NCI-H2171 (cell line): Measurements from ENCODE around the gene CMPK1.
A peak's percentile ranks its signal among the peaks of the same experiment; 100 is the strongest.
"Not testable (repeated sequence)": the region's sequence is repeated elsewhere in the genome, so short reads cannot be mapped to it uniquely, and the experiment has no call there.

Experiments
- DNase-seq: peaks from one replicate; lab custom pipeline; 2025; lab: John Stamatoyannopoulos, UW

The CMPK1 gene, protein sequence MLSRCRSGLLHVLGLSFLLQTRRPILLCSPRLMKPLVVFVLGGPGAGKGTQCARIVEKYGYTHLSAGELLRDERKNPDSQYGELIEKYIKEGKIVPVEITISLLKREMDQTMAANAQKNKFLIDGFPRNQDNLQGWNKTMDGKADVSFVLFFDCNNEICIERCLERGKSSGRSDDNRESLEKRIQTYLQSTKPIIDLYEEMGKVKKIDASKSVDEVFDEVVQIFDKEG

GRCh38 chr1:47333578-47333921, at the start of gene CMPK1:
Gene CMPK1, plus strand, starts transcription at chr1:47333790. Its CDS starts 156 bp downstream, at chr1:47333946.
- peak; percentile 80 for DNase-seq

DNA sequence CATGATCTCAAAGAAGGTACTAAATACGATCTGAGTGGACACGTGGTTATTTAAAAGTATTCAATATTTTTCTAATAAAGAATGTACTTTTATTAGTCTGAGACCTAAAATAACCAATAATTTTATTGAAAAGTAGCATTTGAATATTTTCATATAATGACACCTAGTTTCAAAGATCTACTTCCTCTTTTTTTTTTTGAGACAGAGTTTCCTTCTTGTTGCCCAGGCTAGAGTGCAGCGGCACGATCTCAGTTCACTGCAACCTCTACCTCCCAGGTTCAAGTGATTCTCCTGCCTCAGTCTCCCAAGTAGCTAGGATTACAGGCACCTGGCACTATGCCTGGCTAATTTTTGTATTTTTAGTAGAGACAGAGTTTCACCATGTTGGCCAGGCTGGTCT, 45.5 kb upstream of the CMPK1 start:
- DNase-seq = not testable (repeated sequence)

- not testable (repeated sequence) for DNase-seq
These were observed 38.7 kb upstream of the CMPK1 start for GRCh38 chr1:47294863-47295262.

DNA sequence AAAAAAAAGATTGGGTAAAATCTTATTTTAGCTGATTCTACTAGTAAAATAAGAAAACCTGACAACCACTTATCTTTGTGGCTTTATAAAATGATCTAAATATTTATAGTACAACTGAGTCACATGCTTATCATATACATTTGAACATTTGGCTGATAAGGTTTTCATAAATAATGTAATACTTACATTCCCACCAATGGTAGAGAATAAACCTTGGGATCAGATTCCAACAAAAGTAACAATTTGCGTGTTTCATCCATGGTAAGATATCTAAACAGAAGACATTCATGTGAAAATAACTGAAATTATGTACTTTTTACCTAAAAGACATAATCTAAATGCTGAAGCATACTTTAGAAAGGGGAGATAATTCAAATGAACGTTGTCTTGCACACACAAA, 38.0 kb upstream of the CMPK1 start:
- no peak for DNase-seq

DNA sequence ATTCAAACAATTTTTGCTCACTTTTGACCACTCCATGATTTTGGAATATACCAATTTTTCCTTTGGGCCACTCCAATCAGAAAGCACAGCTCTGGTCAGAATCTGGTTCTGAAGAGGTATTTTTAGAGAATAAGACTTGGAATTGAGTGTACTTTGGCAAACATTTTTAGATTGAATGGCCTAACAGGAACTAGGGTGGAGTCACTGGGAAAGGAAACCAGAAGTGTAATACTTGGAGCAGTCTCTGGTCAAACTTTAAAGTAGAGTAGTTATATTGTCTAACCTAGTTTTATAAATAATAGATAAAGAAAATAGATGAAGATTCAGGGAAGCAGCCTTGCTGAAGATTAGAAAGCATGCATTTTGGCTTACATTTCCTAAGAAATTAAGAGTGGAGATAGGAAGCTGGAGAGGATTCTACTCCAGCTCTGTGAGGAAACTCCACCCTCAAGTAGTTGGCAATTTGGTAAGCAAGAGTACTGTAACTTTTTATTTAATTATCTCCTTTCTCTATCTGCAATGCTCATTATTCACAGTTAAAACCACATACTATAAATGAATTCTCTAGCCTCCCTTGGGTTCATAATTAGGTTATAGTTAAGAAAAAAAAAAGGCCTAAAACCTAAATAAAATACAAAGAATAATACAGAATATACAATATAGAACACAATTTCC, 35.4 kb upstream of the CMPK1 start:
- no peak for DNase-seq

GRCh38 chr1:47302472-47302871, 31.1 kb upstream of the CMPK1 start:
- no peak for DNase-seq

- DNase-seq = peak; percentile 98
These were observed 24.2 kb upstream of the CMPK1 start for GRCh38 chr1:47309427-47309826.

GRCh38 chr1:47313915-47314664, 19.5 kb upstream of the CMPK1 start, which contains the start of gene STIL:
Gene STIL, minus strand, starts transcription at chr1:47314147. Its CDS starts 3,828 bp downstream, at chr1:47310319.
- peak; percentile 100 for DNase-seq

GRCh38 chr1:47317841-47318240, 15.7 kb upstream of the CMPK1 start:
- DNase-seq = no peak

DNA sequence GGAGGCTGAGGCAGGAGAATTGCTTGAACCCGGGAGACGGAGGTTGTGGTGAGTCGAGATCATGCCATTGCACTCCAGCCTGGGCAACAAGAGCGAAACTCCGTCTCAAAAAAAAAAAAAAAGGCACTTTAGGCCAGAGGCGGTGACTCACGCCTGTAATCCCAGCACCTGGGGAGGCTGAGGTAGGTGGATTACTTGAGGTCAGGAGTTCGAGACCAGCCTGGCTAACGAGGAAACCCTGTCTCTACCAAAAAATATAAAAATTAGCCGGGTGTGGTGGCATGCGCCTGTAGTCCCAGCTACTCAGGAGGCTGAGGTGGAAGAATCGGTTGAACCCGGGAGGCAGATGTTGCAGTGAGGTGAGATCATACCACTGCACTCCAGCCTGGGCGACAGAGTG, 13.6 kb upstream of the CMPK1 start:
- DNase-seq = not testable (repeated sequence)

DNA sequence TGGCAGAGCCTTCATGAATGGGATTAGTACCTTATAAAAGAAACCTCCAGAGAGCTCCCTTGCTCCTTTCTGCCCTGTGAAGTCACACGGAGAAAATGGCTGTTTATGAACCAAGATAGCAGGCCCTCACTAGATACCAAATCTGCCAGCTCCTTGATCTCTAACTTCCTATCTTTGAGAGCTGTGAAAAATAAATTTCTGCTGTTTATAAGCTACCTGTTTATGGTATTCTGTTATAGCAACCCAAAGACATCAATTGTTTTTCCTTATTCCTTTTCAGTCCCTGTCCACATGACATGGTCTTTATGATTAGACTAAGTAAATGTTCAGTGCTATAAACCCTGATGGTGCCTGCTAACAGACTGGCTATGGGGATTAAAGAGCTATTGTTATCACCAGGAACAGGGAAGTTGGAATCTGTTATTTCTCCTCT, 10.0 kb upstream of the CMPK1 start:
- no peak for DNase-seq

GRCh38 chr1:47324682-47325081, 8.9 kb upstream of the CMPK1 start:
- DNase-seq = peak; percentile 41

GRCh38 chr1:47325528-47325927, 8.1 kb upstream of the CMPK1 start:
- DNase-seq = no peak

GRCh38 chr1:47326271-47326670, 7.3 kb upstream of the CMPK1 start:
- no peak for DNase-seq

GRCh38 chr1:47328992-47329391, 4.6 kb upstream of the CMPK1 start:
- no peak for DNase-seq

GRCh38 chr1:47330212-47330611, 3.4 kb upstream of the CMPK1 start:
- no peak for DNase-seq

- DNase-seq = no peak
These were observed 1.7 kb upstream of the CMPK1 start for GRCh38 chr1:47331875-47332274.

DNA sequence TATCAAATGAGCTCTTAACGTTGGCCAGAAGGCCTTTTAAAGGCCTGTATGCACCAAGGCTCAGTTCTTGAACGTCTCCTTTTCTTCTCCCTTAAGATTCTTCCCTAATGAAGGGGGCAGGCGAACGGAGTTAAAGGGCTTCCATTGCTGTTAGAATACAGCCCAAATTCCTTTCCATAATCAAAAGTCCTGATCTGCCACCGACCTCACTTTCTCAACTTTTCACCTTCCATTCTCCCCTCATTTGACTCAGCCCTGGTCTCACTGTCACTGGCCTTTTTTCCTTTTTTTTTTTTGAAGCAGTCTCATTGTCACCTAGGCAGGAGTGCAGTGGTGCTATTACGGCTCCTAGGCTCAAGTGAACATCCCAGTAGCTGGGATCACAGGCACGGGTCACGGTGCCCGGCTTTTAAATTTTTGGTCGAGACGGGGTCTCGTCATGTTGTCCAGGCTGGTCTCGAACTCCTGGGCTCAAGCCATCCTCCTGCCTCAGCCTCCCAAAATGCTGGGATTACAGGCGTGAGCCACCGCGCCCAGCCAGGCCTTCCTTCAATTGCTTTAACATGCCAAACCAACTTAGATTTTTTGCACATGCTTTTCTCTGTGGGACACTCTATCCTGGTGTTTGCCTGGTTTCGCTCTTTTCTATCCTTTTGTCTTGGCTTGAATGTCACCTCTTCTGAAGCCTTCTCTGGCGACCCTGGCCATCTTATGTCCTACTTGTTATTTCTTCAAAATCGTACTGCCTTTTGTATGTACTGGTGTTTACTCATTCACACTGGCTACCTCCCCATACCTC, 612 bp upstream of the CMPK1 start:
- no peak for DNase-seq

DNA sequence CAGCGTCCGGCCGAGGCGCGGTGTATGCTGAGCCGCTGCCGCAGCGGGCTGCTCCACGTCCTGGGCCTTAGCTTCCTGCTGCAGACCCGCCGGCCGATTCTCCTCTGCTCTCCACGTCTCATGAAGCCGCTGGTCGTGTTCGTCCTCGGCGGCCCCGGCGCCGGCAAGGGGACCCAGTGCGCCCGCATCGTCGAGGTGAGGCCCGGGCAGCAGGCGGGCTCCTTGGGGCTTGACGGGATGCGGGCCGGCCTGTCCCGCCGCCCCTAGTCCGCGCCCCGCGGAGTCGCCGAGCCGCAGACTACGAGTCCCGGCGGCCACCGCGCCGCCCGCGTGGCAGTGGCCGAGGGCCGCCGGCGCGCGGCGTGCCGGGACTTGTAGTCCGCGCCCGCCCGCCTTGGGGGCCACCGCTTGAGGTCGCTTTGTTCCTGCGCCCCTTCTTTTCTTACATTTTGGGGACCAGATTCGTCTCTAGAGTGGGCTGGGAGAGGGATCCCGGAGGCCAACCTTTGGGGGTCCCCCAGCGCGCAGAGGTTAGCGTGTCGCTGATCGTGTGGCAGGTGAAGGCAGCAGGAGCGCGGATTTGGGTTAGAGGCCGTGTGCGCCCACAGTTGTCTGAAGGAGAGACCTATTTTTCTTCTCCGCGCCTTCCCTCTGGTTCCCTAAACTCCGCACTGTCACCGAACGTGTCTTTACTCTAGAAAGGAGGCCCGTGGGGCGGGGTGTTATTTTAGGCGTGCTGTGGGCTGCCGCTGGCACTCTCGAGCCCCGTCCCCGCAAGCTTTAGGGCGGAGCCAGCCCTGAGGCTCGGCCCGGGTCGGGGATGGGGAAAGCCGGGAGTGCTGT, 553 bp downstream of the CMPK1 start:
- peak; percentile 87 for DNase-seq

DNA sequence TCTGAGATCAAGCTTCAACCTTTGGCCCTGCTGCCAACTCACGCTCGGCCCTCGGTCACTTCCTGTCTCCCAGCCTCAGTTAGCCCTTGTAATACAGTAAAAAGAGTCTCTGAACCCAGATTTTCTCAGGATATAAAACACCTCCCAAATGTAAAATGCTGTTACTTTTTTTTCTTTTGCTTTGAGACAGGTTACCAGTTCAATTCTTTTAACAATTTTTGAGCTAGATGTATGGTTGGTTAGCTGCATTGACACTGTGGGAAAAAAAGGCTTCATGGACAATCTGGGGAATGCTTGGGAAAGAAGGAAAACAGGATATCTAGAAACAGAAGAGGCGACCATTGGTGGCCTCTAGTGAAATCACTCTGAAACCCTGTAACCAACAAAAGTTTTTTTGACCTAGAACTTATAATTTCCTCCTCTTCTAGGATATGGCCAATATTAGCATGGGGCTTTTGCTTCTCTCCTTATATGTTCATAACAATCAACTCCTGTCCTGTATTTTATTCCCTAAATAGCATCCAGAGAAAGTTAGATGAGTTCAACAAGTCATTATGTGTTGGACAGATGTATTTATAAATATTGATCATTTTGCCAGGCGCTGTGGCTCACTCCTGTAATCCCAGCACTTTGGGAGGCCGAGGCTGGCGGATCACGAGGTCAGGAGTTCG, 1.3 kb downstream of the CMPK1 start:
- DNase-seq = no peak

DNA sequence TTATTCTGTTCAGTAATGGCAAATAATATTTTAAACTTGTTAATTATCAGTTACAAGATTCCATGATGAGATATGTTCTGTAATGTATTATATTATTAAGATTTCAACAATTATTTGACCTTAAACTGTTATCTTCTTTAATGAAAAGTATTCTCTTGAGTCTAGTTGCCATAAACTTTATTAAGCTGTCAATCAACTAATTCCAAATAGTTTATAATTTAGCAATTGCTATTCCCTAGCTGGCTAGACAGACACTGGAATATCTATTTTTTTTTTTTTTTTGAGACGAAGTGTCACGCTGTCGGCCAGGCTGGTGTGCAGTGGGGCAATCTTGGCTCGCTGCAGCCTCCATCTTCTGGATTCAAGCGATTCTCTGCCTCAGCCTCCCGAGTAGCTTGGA, 3.8 kb downstream of the CMPK1 start:
- no peak for DNase-seq
